ENCODE measurements around the gene NFATC1. TPM values are rescaled to one million over a fixed set of nuclear protein-coding genes. Genes with fewer than 3 reads are reported as not detected.

The NFATC1 gene
- total RNA-seq, 1 donor from 2014 or later: 21.9 TPM

- no peaks in the 10 kb centered on the region for H3K36me3 ChIP-seq
- no peak for TF ChIP-seq POLR2A (IDR thresholded peaks at IDR 0.05)
- TF ChIP-seq, protein P1, sequence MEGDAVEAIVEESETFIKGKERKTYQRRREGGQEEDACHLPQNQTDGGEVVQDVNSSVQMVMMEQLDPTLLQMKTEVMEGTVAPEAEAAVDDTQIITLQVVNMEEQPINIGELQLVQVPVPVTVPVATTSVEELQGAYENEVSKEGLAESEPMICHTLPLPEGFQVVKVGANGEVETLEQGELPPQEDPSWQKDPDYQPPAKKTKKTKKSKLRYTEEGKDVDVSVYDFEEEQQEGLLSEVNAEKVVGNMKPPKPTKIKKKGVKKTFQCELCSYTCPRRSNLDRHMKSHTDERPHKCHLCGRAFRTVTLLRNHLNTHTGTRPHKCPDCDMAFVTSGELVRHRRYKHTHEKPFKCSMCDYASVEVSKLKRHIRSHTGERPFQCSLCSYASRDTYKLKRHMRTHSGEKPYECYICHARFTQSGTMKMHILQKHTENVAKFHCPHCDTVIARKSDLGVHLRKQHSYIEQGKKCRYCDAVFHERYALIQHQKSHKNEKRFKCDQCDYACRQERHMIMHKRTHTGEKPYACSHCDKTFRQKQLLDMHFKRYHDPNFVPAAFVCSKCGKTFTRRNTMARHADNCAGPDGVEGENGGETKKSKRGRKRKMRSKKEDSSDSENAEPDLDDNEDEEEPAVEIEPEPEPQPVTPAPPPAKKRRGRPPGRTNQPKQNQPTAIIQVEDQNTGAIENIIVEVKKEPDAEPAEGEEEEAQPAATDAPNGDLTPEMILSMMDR (IDR thresholded peaks at IDR 0.05): no peak
- no peak for TF ChIP-seq POLR2AphosphoS5 (IDR thresholded peaks at IDR 0.05; ENCODE audit: insufficient read depth in 1 of 2, low read depth in 1 of 2)
- no peaks in the 10 kb centered on the region for H3K9me3 ChIP-seq
- intact Hi-C loops (cut with DNase I): no loop called here
- peak overlapping the region; percentile 93 for H3K27ac ChIP-seq
- peaks cover 51% of the 10 kb centered on the region for H3K4me1 ChIP-seq
- no peak for DNase-seq (ENCODE audit: extremely low spot score in 2 of 2)
- H3K4me3 ChIP-seq: peak overlapping the region; percentile 68 to 85
- H3K27me3 ChIP-seq: no peaks in the 10 kb centered on the region
These were observed 5.1 kb downstream of the NFATC1 start for GRCh38 chr18:79400591-79401381.

DNA sequence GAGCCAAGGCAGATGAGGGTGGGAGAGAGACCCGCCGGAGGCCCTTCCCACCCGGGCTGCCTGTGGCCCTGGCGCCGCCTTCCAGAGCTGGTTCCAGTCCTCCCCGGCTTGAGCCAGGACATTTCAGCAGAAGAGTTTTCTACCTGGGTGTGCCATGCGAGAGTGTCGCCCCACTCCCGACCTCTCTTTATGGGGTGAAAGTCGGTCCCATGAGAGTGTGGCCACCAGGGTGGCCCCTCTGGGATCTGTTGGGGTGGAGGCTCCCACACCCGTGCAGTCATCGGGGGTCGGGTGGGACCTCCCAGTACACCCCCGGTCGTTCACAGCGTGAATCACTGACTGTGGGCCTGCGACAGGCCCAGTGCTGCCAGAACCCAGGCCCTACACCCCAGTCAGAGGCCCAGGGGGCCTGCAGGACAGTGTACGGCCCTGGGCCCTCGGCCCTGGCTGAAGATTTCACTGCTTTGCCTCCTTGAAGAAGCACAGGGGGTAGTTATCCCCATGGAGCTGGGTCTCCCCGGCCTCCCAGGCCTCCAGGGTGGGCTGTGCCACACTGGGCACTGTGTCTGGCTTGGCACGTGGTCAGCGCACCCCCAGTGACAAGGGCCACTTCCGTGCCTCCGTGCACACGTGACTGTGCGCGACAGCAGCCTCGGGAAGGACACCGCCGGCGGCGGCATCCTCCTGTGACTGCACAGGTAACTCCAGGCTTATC lies 5.9 kb downstream of the NFATC1 start:
- peaks cover 48% of the 10 kb centered on the region for H3K4me1 ChIP-seq
- H3K4me3 ChIP-seq: no peak overlapping the region
- no peak for DNase-seq (ENCODE audit: extremely low spot score in 2 of 2)
- TF ChIP-seq POLR2A (IDR thresholded peaks at IDR 0.05) (no peak), POLR2AphosphoS5 (IDR thresholded peaks at IDR 0.05; ENCODE audit: insufficient read depth in 1 of 2, low read depth in 1 of 2) (no peak)
- TF ChIP-seq, protein P1 (IDR thresholded peaks at IDR 0.05): no peak
- no peaks in the 10 kb centered on the region for H3K9me3 ChIP-seq
- intact Hi-C loops (cut with DNase I): no loop called here
- no peaks in the 10 kb centered on the region for H3K27me3 ChIP-seq
- no peak overlapping the region for H3K27ac ChIP-seq
- no peaks in the 10 kb centered on the region for H3K36me3 ChIP-seq

- Histone ChIP-seq H3K4me3 (no peak overlapping the region), H3K27me3 (no peaks in the 10 kb centered on the region), H3K27ac (no peak overlapping the region), H3K4me1 (peaks cover 45% of the 10 kb centered on the region), H3K9me3 (no peaks in the 10 kb centered on the region), H3K36me3 (no peaks in the 10 kb centered on the region)
- no peak for DNase-seq (ENCODE audit: extremely low spot score in 2 of 2)
- TF ChIP-seq, protein P1 (IDR thresholded peaks at IDR 0.05): no peak
- TF ChIP-seq POLR2A (IDR thresholded peaks at IDR 0.05) (no peak), POLR2AphosphoS5 (IDR thresholded peaks at IDR 0.05; ENCODE audit: insufficient read depth in 1 of 2, low read depth in 1 of 2) (no peak)
- intact Hi-C loops (cut with DNase I): no loop called here
These were observed 6.5 kb downstream of the NFATC1 start for GRCh38 chr18:79402209-79402576.

DNA sequence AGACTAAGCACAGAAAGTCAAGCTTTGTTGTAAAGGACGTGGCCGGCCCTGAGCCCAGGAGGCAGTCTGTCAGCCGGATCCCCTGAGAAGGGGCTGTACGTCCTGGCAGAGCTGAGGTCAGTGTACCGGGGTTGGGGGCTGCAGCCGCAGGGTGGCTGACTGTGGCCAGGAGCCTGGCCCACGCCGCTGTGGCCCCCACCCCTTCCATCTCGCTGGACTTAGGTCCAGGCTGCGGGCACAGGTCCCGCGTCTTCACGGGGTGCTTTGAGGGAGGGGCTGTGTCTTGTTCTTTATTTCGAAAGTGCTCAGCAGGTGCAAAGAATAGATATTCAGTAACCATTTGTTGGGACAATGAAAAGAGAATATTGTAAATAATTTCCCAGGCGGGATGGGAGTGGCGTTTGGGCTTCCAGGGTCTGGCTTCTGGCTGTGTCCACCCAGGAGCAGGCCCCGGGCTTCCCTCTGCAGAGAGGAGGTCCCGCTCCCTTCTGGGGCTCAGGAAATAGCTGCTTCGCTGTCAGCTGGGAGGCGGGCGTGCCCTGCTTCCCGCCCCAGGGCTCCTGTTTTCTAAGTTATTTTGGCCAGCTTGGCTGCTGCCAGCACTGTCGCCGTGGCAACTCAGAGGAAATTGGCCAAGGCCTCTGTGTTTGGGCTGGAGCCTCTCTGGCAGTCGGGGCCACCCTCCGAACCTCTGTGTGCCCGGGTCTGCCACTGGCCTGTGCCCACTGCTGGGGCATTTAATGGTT lies 7.4 kb downstream of the NFATC1 start:
- H3K36me3 ChIP-seq: no peaks in the 10 kb centered on the region
- H3K4me3 ChIP-seq: no peak overlapping the region
- H3K9me3 ChIP-seq: no peaks in the 10 kb centered on the region
- H3K27me3 ChIP-seq: no peaks in the 10 kb centered on the region
- no peak for DNase-seq (ENCODE audit: extremely low spot score in 2 of 2)
- peak overlapping the region; percentile 64 for H3K27ac ChIP-seq
- intact Hi-C loops (cut with DNase I): no loop called here
- TF ChIP-seq POLR2A (IDR thresholded peaks at IDR 0.05): no peak
- TF ChIP-seq, protein P1 (IDR thresholded peaks at IDR 0.05): no peak
- TF ChIP-seq POLR2AphosphoS5 (IDR thresholded peaks at IDR 0.05; ENCODE audit: insufficient read depth in 1 of 2, low read depth in 1 of 2): peak in 1 of 2 donors; percentile 46
- H3K4me1 ChIP-seq: peaks cover 45% of the 10 kb centered on the region

Data from vagina (tissue), 2 donors.